ENCODE results near the gene IL27RA.
A peak's percentile ranks its signal among the peaks of the same experiment; 100 is the strongest.
"Not testable (repeated sequence)": the region's sequence is repeated elsewhere in the genome, so short reads cannot be mapped to it uniquely, and the experiment has no call there.

The IL27RA gene

DNA sequence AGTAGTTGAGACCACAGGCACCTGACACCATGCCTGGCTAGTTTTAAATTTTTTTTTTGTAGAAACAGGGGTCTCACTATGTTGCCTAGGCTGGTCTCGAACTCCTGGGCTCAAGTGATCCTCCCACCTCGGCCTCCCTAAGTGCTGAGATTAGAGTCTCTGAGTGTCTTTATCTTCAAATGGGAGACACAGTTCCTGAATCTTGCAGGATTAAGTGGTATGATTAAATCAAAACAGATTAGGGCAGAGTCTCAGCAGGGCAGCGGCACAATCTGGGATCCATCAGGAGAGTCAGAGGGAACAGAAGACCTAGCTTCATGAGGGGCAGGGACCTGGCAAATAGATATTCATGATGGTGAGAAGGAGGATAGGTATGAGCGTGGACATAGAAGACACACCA is 2.7 kb upstream of the IL27RA start:
- no peak for DNase-seq (ENCODE audit: low read depth in 3 of 3)

- no peak for DNase-seq (ENCODE audit: low read depth in 3 of 3)
These were observed 404 bp upstream of the IL27RA start for GRCh38 chr19:14030997-14031718.

DNA sequence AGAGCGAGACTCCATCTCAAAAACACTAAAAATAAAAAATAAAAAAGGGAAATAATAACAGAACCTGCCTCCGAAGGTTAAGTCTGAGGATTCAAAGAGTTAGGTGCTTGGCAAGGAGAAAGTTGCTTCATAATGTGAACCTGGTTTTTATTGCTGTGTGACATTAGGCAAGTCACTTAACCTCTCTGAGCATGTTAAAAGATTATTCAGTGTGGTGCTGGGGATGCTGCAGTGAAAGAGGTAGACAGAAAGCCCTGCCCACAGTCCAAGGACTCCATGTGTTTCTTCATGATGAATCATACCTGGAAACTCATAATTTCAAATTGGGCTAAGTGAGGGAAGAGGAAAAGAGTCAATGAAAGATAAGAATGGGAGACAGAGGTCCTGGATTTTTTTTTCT is 2.4 kb downstream of the IL27RA start:
- DNase-seq (ENCODE audit: low read depth in 3 of 3) = no peak

DNA sequence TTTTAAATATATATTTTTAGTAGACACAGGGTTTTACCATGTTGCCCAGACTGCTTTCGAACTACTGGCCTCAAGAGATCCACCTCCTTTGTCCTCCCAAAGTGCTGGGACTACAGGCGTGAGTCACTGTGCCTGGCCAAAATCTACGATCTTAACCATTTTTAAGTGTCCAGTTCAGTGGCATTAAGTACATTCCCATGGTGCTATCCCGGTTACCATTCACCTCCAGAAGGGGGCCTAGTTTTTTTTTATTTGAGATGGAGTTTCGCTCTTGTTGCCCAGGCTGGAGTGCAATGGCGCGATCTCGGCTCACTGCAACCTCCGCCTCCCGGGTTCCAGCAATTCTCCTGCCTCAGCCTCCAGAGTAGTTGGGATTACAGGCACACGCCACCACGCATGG is 3.6 kb downstream of the IL27RA start:
- not testable (repeated sequence) for DNase-seq (ENCODE audit: low read depth in 3 of 3)

- DNase-seq (ENCODE audit: low read depth in 3 of 3) = no peak
These were observed 4.1 kb downstream of the IL27RA start for GRCh38 chr19:14035706-14036105.

DNA sequence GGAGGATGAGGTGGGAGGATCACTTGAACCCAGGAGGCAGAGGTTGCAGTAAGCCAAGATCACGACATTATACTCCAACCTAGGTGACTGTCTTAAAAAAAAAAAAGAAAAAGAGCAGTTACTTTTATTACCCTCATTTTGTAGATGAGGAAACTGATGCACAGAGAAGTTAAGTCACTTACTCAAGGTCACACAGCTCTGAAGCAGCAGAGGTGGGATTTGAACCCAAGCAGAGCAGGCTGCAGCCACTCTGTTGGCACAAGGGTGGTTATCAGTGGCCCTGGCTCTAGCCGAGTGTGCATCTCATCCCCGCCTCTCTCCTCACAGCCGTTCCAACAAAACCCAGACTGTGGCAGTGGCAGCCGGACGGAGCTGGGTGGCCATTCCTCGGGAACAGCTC is 7.6 kb downstream of the IL27RA start:
- DNase-seq (ENCODE audit: low read depth in 3 of 3) = no peak

- DNase-seq (ENCODE audit: low read depth in 3 of 3) = not testable (repeated sequence)
These were observed 11.4 kb downstream of the IL27RA start for GRCh38 chr19:14042659-14043608.

GRCh38 chr19:14047866-14048265 is 16.3 kb downstream of the IL27RA start:
- not testable (repeated sequence) for DNase-seq (ENCODE audit: low read depth in 3 of 3)

DNA sequence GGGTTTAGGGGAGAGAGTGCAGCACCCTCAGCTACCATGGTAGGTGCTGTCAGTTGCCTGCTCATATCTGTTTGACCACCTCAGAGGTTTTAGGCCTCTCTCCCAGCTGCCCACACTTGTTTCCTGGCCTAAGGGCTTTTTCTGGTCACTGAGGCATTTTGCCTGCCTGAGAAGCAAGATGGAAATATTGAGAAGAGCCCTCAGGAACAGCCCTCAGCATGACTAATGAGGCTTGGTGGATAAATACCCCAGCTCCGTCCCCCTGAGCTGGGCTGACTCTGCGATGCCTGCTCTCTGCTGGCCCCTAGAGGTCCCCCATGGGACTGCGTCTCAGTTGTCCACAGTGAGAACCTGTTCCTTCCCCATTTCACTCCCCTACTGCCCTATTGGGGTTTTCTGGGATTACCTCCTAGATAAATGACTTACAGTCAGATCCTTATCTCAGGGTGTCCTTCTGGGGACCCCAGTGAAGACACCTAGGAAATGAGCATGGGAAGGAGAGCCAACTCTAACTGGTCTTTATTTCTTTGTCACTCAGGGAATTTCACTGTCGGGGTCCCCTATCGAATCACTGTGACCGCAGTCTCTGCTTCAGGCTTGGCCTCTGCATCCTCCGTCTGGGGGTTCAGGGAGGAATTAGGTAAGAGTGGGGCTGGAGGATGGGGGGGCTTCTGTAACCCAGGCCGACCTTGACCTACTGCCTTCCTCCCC is 17.0 kb downstream of the IL27RA start:
- peak; percentile 60 to 79 (median 63) for DNase-seq (ENCODE audit: low read depth in 3 of 3)

GRCh38 chr19:14050512-14050911 is 18.9 kb downstream of the IL27RA start:
- no peak for DNase-seq (ENCODE audit: low read depth in 3 of 3)

GRCh38 chr19:14050961-14051360 is 19.4 kb downstream of the IL27RA start:
- not testable (repeated sequence) for DNase-seq (ENCODE audit: low read depth in 3 of 3)

GRCh38 chr19:14051980-14052379 is 20.4 kb downstream of the IL27RA start:
- DNase-seq (ENCODE audit: low read depth in 3 of 3) = no peak

DNA sequence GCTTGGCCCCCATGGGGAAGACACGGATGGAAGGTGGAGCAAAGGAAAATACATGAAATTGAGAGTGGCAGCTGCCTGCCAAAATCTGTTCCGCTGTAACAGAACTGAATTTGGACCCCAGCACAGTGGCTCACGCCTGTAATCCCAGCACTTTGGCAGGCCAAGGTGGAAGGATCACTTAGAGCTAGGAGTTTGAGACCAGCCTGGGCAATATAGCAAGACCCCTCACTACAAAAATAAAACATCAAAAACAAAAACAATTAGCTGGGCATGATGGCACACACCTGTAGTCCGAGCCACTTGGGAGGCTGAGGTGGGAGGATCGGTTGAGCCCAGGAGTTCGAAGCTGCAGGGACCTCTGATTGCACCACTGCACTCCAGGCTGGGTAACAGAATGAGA is 20.9 kb downstream of the IL27RA start:
- no peak for DNase-seq (ENCODE audit: low read depth in 3 of 3)

DNA sequence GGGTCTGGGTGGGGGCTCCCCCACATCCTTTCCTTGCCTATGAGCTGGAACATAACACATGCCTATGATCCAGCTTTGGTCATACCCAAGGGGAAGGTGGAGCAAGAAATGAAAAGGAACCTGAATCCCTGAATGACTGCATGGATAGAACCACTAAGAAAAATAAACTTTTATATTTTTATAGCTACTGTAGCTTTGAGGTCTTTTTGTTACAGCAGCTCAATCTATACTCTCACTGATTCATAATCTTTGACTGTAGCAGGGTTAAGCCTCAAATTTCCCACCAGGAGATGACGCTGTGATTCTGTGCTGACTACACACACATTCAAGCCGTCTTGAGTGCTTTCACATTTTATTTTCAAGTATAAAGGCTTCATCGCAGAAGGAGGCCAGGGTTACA is 21.5 kb downstream of the IL27RA start:
- DNase-seq (ENCODE audit: low read depth in 3 of 3) = no peak

GRCh38 chr19:14053500-14053899 is 21.9 kb downstream of the IL27RA start:
- DNase-seq (ENCODE audit: low read depth in 3 of 3) = no peak

DNA sequence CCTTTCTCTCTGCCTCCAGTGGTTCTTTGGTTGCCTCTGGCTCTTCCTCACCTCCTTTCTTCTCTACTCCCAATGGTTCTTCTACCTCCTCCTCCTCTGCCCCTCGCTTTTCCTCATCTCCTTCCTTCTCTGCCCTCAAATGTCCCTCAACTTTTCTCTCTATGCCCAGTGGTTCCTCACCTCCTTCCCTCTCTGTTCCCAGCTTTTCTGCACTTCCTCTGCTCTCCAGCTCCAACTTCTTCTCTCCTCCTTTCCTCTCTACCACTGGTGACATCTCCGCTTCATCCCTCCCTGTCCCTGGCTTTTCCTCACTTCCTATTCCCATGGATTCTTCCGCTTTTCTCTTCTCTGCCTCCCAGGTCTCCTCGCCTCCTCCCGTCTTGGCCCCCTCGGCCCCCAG is 22.5 kb downstream of the IL27RA start:
- DNase-seq (ENCODE audit: low read depth in 3 of 3) = no peak

- no peak for DNase-seq (ENCODE audit: low read depth in 3 of 3)
These were observed 23.2 kb downstream of the IL27RA start for GRCh38 chr19:14054721-14055120.

GRCh38 chr19:14055396-14055795 is 23.8 kb downstream of the IL27RA start:
- no peak for DNase-seq (ENCODE audit: low read depth in 3 of 3)

- no peak for DNase-seq (ENCODE audit: low read depth in 3 of 3)
These were observed 24.6 kb downstream of the IL27RA start for GRCh38 chr19:14056069-14056666.

GRCh38 chr19:14056741-14057356 is 25.3 kb downstream of the IL27RA start:
- no peak for DNase-seq (ENCODE audit: low read depth in 3 of 3)

Data from stimulated activated CD4-positive, alpha-beta T cell treated with anti-CD3 and anti-CD28 coated beads, TNF-alpha, amount 100 ng/mL, for 24 hours (primary cell).